Measurements from ENCODE around the gene CSMD2. TPM values are rescaled to one million over a fixed set of nuclear protein-coding genes. Genes with fewer than 3 reads are reported as not detected.
"Not testable (repeated sequence)": the region's sequence is repeated elsewhere in the genome, so short reads cannot be mapped to it uniquely, and the experiment has no call there.

Gene CSMD2
- total RNA-seq, 1 experiment from 2014 or later, result 0.22 TPM

DNA sequence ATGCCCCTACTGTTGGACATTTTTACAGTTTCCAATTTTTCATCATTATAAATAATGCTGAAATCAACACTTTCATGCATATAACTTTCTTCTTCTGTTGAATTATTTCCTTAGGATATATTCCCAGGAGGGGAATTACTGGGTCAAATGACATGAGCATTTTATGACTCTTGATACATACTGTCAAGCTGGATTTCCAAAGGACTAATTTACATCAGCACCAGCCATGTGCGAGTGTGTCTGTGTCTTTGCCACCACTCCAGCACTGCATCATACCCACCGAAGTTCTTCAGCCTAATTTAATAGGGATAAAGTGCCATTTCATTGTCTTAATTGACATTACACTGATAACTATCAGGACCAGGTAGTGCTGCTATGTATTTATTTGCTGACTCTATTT, 146.7 kb downstream of the CSMD2 start:
- Histone ChIP-seq H3K36me3 (ENCODE audit: control insufficient read depth in 1 of 2, insufficient read depth in 2 of 2, low read length in 2 of 2) (no peaks in the 10 kb centered on the region), H3K9ac (ENCODE audit: low read length) (no peak overlapping the region), H2AFZ (ENCODE audit: low read depth, low read length, poor library complexity, severe bottlenecking) (no peak overlapping the region), H3K9me2 (ENCODE audit: insufficient read depth) (no peaks in the 10 kb centered on the region), H3K9me3 (ENCODE audit: control insufficient read depth in 1 of 2, insufficient read depth in 1 of 2, low read depth in 1 of 2, low read length in 2 of 2) (no peaks in the 10 kb centered on the region), H3K4me2 (ENCODE audit: low read length) (no peak overlapping the region), H3K4me1 (ENCODE audit: control insufficient read depth in 1 of 2, insufficient read depth in 2 of 2, low read length in 2 of 2) (no peaks in the 10 kb centered on the region), H3K27ac (ENCODE audit: low read depth, low read length) (no peak overlapping the region), H4K20me1 (ENCODE audit: insufficient read depth) (no peaks in the 10 kb centered on the region), H3K79me2 (ENCODE audit: insufficient read depth, low read length) (no peaks in the 10 kb centered on the region), H3K4me3 (replicated peaks in 1 of 2; ENCODE audit: low read depth in 1 of 2, low read length in 2 of 2) (no peak overlapping the region), H3K27me3 (ENCODE audit: insufficient read depth, low read length) (peaks cover 29% of the 10 kb centered on the region; the same call in 1 of the 2 replicates)
- TF ChIP-seq POLR2AphosphoS5 (IDR thresholded peaks at IDR 0.05; ENCODE audit: low read depth, low read length), result no peak
- no peak for TF ChIP-seq YY1 (IDR thresholded peaks at IDR 0.05; ENCODE audit: extremely low read depth, insufficient replicate concordance, low read depth, low read length)
- TF ChIP-seq EGR1 (IDR thresholded peaks at IDR 0.05; ENCODE audit: low read depth), result no peak
- TF ChIP-seq CEBPB (IDR thresholded peaks at IDR 0.05; ENCODE audit: low read depth), result no peak
- no peak for TF ChIP-seq ELF1 (IDR thresholded peaks at IDR 0.05; ENCODE audit: borderline replicate concordance, low read depth)
- ATAC-seq, result no peak
- no peak for DNase-seq (ENCODE audit: low read depth, low spot score)
- no TSS peak for BruUV-seq (replicated peaks)
- RAD21 ChIA-PET (ENCODE audit: low non-redundant PET in 1 of 2, low total read pairs in 2 of 2, uncharacterized antibody in 2 of 2, unreplicated experiment in 2 of 2), result no interaction called here
- CTCF ChIA-PET, result no interaction called here
- intact Hi-C loops (cut with micrococcal nuclease), result no loop called here
- POLR2A ChIA-PET, result no interaction called here

DNA sequence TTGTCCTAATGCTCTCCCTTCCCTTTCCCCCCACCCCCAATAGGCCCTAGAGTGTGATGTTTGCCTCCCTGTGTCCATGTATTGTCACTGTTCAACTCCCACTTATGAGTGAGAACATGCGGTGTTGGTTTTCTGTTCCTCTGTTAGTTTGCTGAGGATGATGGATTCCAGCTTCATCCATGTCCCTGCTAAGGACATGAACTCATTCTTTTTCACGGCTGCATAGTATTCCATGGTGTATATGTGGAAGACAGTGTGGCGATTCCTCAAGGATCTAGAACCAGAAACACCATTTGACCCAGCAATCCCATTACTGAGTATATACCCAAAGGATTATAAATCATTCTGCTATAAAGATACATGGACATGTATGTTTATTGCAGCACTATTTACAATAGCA, 148.7 kb downstream of the CSMD2 start:
- H3K9ac ChIP-seq (ENCODE audit: low read length); POLR2A ChIA-PET; intact Hi-C loops (cut with micrococcal nuclease); DNase-seq (ENCODE audit: low read depth, low spot score); H4K20me1 ChIP-seq (ENCODE audit: insufficient read depth); BruUV-seq (replicated peaks); ATAC-seq; H3K9me3 ChIP-seq (ENCODE audit: control insufficient read depth in 1 of 2, insufficient read depth in 1 of 2, low read depth in 1 of 2, low read length in 2 of 2); CTCF ChIA-PET; H3K27ac ChIP-seq (ENCODE audit: low read depth, low read length); RAD21 ChIA-PET (ENCODE audit: low non-redundant PET in 1 of 2, low total read pairs in 2 of 2, uncharacterized antibody in 2 of 2, unreplicated experiment in 2 of 2); H3K4me1 ChIP-seq (ENCODE audit: control insufficient read depth in 1 of 2, insufficient read depth in 2 of 2, low read length in 2 of 2); H3K36me3 ChIP-seq (ENCODE audit: control insufficient read depth in 1 of 2, insufficient read depth in 2 of 2, low read length in 2 of 2); H3K4me2 ChIP-seq (ENCODE audit: low read length); H3K79me2 ChIP-seq (ENCODE audit: insufficient read depth, low read length); H2AFZ ChIP-seq (ENCODE audit: low read depth, low read length, poor library complexity, severe bottlenecking); H3K4me3 ChIP-seq (replicated peaks in 1 of 2; ENCODE audit: low read depth in 1 of 2, low read length in 2 of 2); H3K9me2 ChIP-seq (ENCODE audit: insufficient read depth): not testable (repeated sequence)
- peaks cover 33% of the 10 kb centered on the region for H3K27me3 ChIP-seq (ENCODE audit: insufficient read depth, low read length)
